H1 (cell line): ENCODE results near the gene GPR17. TPM values are rescaled to one million over a fixed set of nuclear protein-coding genes. Genes with fewer than 3 reads are reported as not detected.

Source experiments
- CTCF ChIA-PET: fragments of 300-600 bp; sonication (Branson Sonifier 250); formaldehyde crosslinking; loops from one replicate; lab custom pipeline; 2021; ENCODE audit not compliant: partially characterized antibody; lab: Charles Lee
- POLR2A ChIA-PET: fragments of 300-600 bp; sonication (Branson Sonifier 250); formaldehyde crosslinking; loops from one replicate; lab custom pipeline; 2021; ENCODE audit warnings: inconsistent platforms; ENCODE audit not compliant: partially characterized antibody; lab: Charles Lee
- DNase-seq, 2 experiments: peaks; one replicate each; pipeline versions ENCODE4 v3.0.0 to v3.0.0-alpha.2; 2010 to 2022; ENCODE audit warnings: low spot score in 2 of 2, low read depth in 1 of 2, mixed read lengths in 1 of 2
- FAIRE-seq: peaks from 2 replicates; lab custom pipeline; 2011; peaks lifted over from hg19 to GRCh38; lab: Jason Lieb, UNC
- H2AFZ ChIP-seq: 2 replicates; pipeline ENCODE4 v1.8.1; 2012; ENCODE audit warnings: low read length, inconsistent platforms
- H2AK5ac ChIP-seq: 2 replicates; pipeline ENCODE4 v1.6.1; 2013; ENCODE audit warnings: low read depth, low read length
- H2BK120ac ChIP-seq: replicated peaks from 2 replicates; pipeline ENCODE3; 2013; ENCODE audit warnings: low read depth, low read length, inconsistent platforms
- H2BK12ac ChIP-seq: 2 replicates; pipeline ENCODE4 v1.6.1; 2013; ENCODE audit warnings: low read depth, low read length
- H2BK15ac ChIP-seq: 2 replicates; pipeline ENCODE4 v1.6.1; 2013; ENCODE audit warnings: low read length
- H2BK20ac ChIP-seq: 2 replicates; pipeline ENCODE4 v1.6.1; 2013; ENCODE audit warnings: low read length
- H2BK5ac ChIP-seq: 2 replicates; pipeline ENCODE4 v1.6.1; 2013; ENCODE audit warnings: low read depth, low read length
- H3K14ac ChIP-seq: 2 replicates; pipeline ENCODE4 v1.6.1; 2013; ENCODE audit warnings: inconsistent platforms; ENCODE audit not compliant: insufficient read length
- H3K18ac ChIP-seq: 2 replicates; pipeline ENCODE4 v1.6.1; 2013; ENCODE audit warnings: low read length; ENCODE audit errors: extremely low read depth
- H3K23ac ChIP-seq: 2 replicates; pipeline ENCODE4 v1.6.1; 2013; ENCODE audit warnings: inconsistent platforms; ENCODE audit not compliant: insufficient read length
- H3K23me2 ChIP-seq: 2 replicates; pipeline ENCODE4 v1.6.1; 2013; ENCODE audit warnings: low read depth, low read length
- H3K27ac ChIP-seq: 2 replicates; pipeline ENCODE4 v1.6.1; 2011; ENCODE audit warnings: low read depth, low read length, inconsistent platforms
- H3K27me3 ChIP-seq, 4 experiments: replicated peaks in 1 of 4; 1 replicate in 1 of 4; 2 replicates in 3 of 4; pipeline versions ENCODE4 v1.6.1 to v1.8.1; 2011 to 2013; ENCODE audit warnings: low read length in 3 of 4, mild to moderate bottlenecking in 3 of 4, inconsistent platforms in 2 of 4, mixed read lengths in 2 of 4, moderate library complexity in 1 of 4; ENCODE audit not compliant: control insufficient read depth in 3 of 4, insufficient read depth in 3 of 4; ENCODE audit errors: extremely low read depth in 1 of 4
- H3K36me3 ChIP-seq, 4 experiments: 2 replicates each; pipeline versions ENCODE4 v1.6.1 to v1.8.1; 2011 to 2013; ENCODE audit warnings: mild to moderate bottlenecking in 4 of 4, low read length in 3 of 4, moderate library complexity in 2 of 4, control low read depth in 1 of 4, inconsistent platforms in 1 of 4; ENCODE audit not compliant: insufficient read depth in 4 of 4, control insufficient read depth in 2 of 4
- H3K4ac ChIP-seq: replicated peaks from 2 replicates; pipeline ENCODE3; 2013; ENCODE audit warnings: low read length, low read depth, mixed read lengths, inconsistent platforms; ENCODE audit not compliant: insufficient read length
- H3K4me1 ChIP-seq, 4 experiments: replicated peaks in 1 of 4; 1 replicate in 1 of 4; 2 replicates in 3 of 4; pipeline versions ENCODE4 v1.6.1 to v1.8.1; 2011 to 2013; ENCODE audit warnings: low read length in 3 of 4, inconsistent platforms in 2 of 4, mixed read lengths in 1 of 4; ENCODE audit not compliant: insufficient read depth in 4 of 4, control insufficient read depth in 3 of 4
- H3K4me2 ChIP-seq, 2 experiments: 2 replicates each; pipeline versions ENCODE4 v1.6.1 to v1.8.1; 2011 to 2013; ENCODE audit warnings: low read depth in 2 of 2, low read length in 2 of 2, control low read depth in 1 of 2, inconsistent platforms in 1 of 2, mild to moderate bottlenecking in 1 of 2; ENCODE audit not compliant: insufficient read depth in 1 of 2
- H3K4me3 ChIP-seq, 4 experiments: fragments of 200-600, 300-600 bp in 1 of 4; sonication (generic), shearing (Covaris generic), sonication (Bioruptor Twin) in 1 of 4; 2 replicates each; pipeline versions ENCODE4 v1.5.1 to v1.8.1; 2011 to 2016; ENCODE audit warnings: low read length in 4 of 4, low read depth in 3 of 4, control low read depth in 2 of 4, inconsistent platforms in 2 of 4, mild to moderate bottlenecking in 2 of 4, mixed read lengths in 1 of 4, moderate library complexity in 1 of 4; ENCODE audit not compliant: insufficient read depth in 2 of 4; ENCODE audit errors: extremely low read depth in 1 of 4
- H3K56ac ChIP-seq: replicated peaks from 2 replicates; pipeline ENCODE3; 2013; ENCODE audit warnings: low read depth, mild to moderate bottlenecking, mixed read lengths, low read length, inconsistent platforms; ENCODE audit not compliant: insufficient read length
- H3K79me1 ChIP-seq: 2 replicates; pipeline ENCODE4 v1.6.1; 2013; ENCODE audit warnings: low read depth, low read length, control low read depth
- H3K79me2 ChIP-seq, 2 experiments: 2 replicates each; pipeline versions ENCODE4 v1.6.1 to v1.8.1; 2012 to 2013; ENCODE audit warnings: low read length in 2 of 2, mild to moderate bottlenecking in 2 of 2, inconsistent platforms in 1 of 2; ENCODE audit not compliant: insufficient read depth in 2 of 2, control insufficient read depth in 1 of 2
- H3K9ac ChIP-seq, 4 experiments: replicated peaks in 1 of 4; 1 replicate in 1 of 4; 2 replicates in 3 of 4; pipeline versions ENCODE4 v1.6.1 to v1.8.1; 2011 to 2013; ENCODE audit warnings: low read depth in 3 of 4, low read length in 3 of 4, control low read depth in 2 of 4, mild to moderate bottlenecking in 2 of 4, moderate library complexity in 2 of 4, inconsistent platforms in 1 of 4; ENCODE audit errors: extremely low read depth in 1 of 4
- H3K9me3 ChIP-seq, 2 experiments: 2 replicates each; pipeline versions ENCODE4 v1.6.1 to v1.8.1; 2012 to 2013; ENCODE audit warnings: mild to moderate bottlenecking in 2 of 2, moderate library complexity in 2 of 2, control low read depth in 1 of 2, inconsistent platforms in 1 of 2, low read depth in 1 of 2, low read length in 1 of 2, mixed read lengths in 1 of 2; ENCODE audit not compliant: insufficient read depth in 2 of 2
- H4K20me1 ChIP-seq, 2 experiments: replicated peaks in 1 of 2; 2 replicates each; pipeline versions ENCODE3 to v1.8.1; 2011 to 2013; ENCODE audit warnings: inconsistent platforms in 2 of 2, low read length in 2 of 2, mild to moderate bottlenecking in 1 of 2; ENCODE audit not compliant: insufficient read depth in 2 of 2, control insufficient read depth in 1 of 2
- H4K5ac ChIP-seq: 2 replicates; pipeline ENCODE4 v1.6.1; 2013; ENCODE audit warnings: low read length, low read depth, mixed read lengths, inconsistent platforms; ENCODE audit not compliant: insufficient read length
- H4K8ac ChIP-seq: 2 replicates; pipeline ENCODE4 v1.8.0; 2013; ENCODE audit warnings: mild to moderate bottlenecking, moderate library complexity, low read length, inconsistent platforms; ENCODE audit not compliant: insufficient read depth; ENCODE audit errors: extremely low read depth
- H4K91ac ChIP-seq: replicated peaks from 2 replicates; pipeline ENCODE3; 2013; ENCODE audit warnings: low read length, mixed read lengths, inconsistent platforms; ENCODE audit not compliant: insufficient read length
- KDM4A ChIP-seq: IDR thresholded peaks from one replicate; pipeline ENCODE4 v1.7.1; 2012; ENCODE audit warnings: low read depth, mild to moderate bottlenecking, moderate library complexity, low read length, inconsistent platforms; ENCODE audit not compliant: severe bottlenecking
- WGBS, 2 experiments: shearing (Covaris generic) in 1 of 2; methylation state at CpG; one replicate each; pipeline versions ENCODE4 v1.1.6 to v1.1.7; 2013 to 2015; ENCODE audit warnings: low lambda C conversion rate in 2 of 2, mixed read lengths in 2 of 2, inconsistent platforms in 1 of 2, low coverage in 1 of 2, missing lambda C conversion rate in 1 of 2; ENCODE audit not compliant: insufficient replicate concordance in 2 of 2, insufficient coverage in 1 of 2, insufficient read length in 1 of 2; ENCODE audit errors: extremely low coverage in 1 of 2, missing lambda C conversion rate in 1 of 2; 5-methylcytosine and 5-hydroxymethylcytosine counted together
- polyA plus RNA-seq, 7 experiments: library from polyadenylated mRNA; depleted of rRNA in 3 of 7; stranded (reverse) in 5 of 7; unstranded in 2 of 7; fragments of >200 nt in 5 of 7; fragments of 200-250 nt in 2 of 7; gene quantifications; 1 replicate in 5 of 7; 2 replicates in 1 of 7; 4 replicates in 1 of 7; pipeline versions ENCODE4 v1.2.1 to v1.2.3, GENCODE V29; 2011 to 2013; ENCODE audit warnings: missing spikeins in 2 of 7, mixed read lengths in 2 of 7
- total RNA-seq: library from RNA; stranded (reverse); fragmentation: NEBNext Ultra II Directional; extraction: Animal tissue kit (Norgen Biotek cat#: 25700); gene quantifications from 2 replicates; pipeline ENCODE4 v1.2.1, GENCODE V29; 2021

The GPR17 gene
- total and polyA plus RNA-seq, 2 of the 8 experiments (the other 6 are each of a cell fraction or from before 2014, with no cell fraction given): 0.03 TPM; not detected in 1

DNA sequence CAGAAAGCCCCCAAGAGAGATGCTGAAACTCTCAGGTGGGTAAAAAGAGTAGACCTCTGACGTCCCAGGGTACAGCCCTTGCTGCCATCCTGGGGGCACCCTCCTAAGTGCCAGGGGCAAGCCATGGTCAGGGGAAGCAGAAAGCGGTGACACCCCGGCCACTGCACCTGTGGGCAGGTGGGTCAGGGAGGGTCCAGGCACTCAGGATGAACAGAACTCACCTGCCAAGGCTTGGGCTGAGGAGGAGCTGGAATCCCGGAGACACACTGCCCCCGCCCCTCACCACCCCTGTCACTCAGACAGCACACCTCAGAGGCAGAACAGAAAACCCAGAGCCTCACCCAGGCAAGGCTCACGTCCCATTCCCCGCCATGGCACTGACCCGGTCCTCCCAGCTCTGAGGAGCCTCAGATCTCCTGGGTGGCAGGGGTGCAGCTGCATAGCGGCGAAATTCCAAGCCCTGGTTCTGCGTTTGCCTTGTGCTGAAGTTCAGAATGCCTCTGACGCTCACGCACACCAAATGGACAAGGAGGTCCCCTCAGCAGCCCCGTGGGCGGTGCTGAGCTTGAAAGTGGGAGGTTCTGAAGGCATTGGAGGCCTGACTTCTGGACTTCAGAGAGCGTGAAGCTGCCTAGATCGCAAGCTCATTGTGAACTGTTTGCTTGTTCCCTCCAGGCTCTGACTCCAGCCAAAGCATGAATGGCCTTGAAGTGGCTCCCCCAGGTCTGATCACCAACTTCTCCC is 4.3 kb downstream of the GPR17 start:
- Histone ChIP-seq H3K23me2 (no peaks in the 10 kb centered on the region), H3K56ac (no peak overlapping the region), H2BK15ac (no peak overlapping the region), H3K4ac (no peak overlapping the region), H3K14ac (no peak overlapping the region), H3K4me2 (no peak overlapping the region), H4K8ac (0 out of 2 replicates have a peak overlapping the region, but pooled peaks have one; percentile 43), H4K20me1 (no peaks in the 10 kb centered on the region), H3K79me1 (0 out of 2 replicates have a peak, but pooled peaks cover 3% of the 10 kb centered on the region), H3K27ac (no peak overlapping the region; the same call in 1 of the 2 replicates), H3K27me3 (peaks cover 0 to 2% (median 0%) of the 10 kb centered on the region in 4 experiments; a peak in 1 of 7 replicates), H3K79me2 (no peaks in the 10 kb centered on the region), H2AK5ac (no peak overlapping the region), H2BK20ac (no peak overlapping the region), H2BK12ac (no peak overlapping the region), H3K4me1 (peaks cover 0 to 5% (median under 1%) of the 10 kb centered on the region in 4 experiments; a peak in 2 of 7 replicates), H2AFZ (no peak overlapping the region), H3K9ac (no peak overlapping the region), H3K36me3 (no peaks in the 10 kb centered on the region), H3K9me3 (no peaks in the 10 kb centered on the region), H2BK5ac (no peak overlapping the region), H3K18ac (no peak overlapping the region), H4K91ac (no peak overlapping the region), H3K23ac (no peak overlapping the region), H2BK120ac (no peak overlapping the region), H3K4me3 (no peak overlapping the region), H4K5ac (no peak overlapping the region)
- no peak for TF ChIP-seq KDM4A
- no peak for FAIRE-seq
- ChIA-PET POLR2A (interaction anchor here (1.2 kb wide), 1 partner anchor 53 kb away, joined by 3 read pairs; no protein-coding TSS in a partner anchor), CTCF (interaction anchor here (0.7 to 13.7 kb wide), 35 partner anchors 10 to 239 kb away, joined by 3 to 160 read pairs (median 3); partner anchors contain the start of genes IWS1 and LIMS2)
- 72% methylated on average over 17 of the region's 17 CpGs; no CpG with 5 or more reads in 1 of the 2 experiments for WGBS, 2 experiments
- DNase-seq: no peak
